Measurements from ENCODE around the gene ATP1B1. TPM values are rescaled to one million over a fixed set of nuclear protein-coding genes. Genes with fewer than 3 reads are reported as not detected.

The ATP1B1 gene
- total RNA-seq, 1 donor: 37.1 TPM

DNA sequence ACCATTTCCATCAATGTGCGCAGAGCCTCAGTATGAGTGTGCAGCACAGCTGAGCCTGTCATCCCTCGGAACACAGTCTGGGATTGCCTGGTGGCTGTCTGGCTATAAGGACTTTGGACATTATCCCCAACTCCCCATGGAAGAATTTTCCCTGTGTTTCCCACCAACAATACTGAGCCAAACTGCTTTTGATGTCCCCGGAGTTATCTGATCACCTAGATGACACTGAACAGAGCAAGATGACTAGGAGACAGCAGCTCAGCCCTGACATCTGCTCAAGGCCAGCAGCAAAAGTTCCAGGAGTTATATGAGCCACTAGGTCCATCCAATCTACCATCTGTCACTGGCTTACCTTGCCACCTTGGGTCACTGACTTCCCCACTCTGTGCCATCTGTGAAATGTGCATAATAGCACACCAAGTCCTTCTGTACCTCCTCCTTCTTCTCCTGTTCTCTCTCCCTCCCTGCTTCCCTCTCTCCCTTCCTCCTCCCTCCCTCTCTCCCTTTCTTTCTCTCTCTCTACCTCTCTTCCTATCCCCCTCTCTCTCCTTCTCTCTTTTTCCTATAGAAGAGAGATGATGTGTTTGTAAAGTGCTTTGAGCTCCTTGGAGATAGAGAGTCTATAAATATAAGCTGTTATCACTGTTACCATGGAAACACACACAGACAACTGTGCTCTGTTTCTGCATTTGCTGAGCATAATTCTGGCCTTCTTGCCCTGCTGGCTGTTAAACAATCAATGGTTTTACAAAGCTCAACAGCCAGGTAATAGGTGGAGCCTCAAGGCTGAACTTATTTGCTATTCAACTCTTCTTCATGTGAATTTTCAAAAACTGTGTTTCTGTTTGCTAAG is 19.7 kb upstream of the ATP1B1 start:
- H3K4me3 ChIP-seq (ENCODE audit: low read depth, low read length): no peak overlapping the region
- TF ChIP-seq, protein P1, sequence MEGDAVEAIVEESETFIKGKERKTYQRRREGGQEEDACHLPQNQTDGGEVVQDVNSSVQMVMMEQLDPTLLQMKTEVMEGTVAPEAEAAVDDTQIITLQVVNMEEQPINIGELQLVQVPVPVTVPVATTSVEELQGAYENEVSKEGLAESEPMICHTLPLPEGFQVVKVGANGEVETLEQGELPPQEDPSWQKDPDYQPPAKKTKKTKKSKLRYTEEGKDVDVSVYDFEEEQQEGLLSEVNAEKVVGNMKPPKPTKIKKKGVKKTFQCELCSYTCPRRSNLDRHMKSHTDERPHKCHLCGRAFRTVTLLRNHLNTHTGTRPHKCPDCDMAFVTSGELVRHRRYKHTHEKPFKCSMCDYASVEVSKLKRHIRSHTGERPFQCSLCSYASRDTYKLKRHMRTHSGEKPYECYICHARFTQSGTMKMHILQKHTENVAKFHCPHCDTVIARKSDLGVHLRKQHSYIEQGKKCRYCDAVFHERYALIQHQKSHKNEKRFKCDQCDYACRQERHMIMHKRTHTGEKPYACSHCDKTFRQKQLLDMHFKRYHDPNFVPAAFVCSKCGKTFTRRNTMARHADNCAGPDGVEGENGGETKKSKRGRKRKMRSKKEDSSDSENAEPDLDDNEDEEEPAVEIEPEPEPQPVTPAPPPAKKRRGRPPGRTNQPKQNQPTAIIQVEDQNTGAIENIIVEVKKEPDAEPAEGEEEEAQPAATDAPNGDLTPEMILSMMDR (IDR thresholded peaks at IDR 0.05; ENCODE audit: insufficient read depth, low read depth, low read length): no peak
- peak; percentile 38 for DNase-seq (ENCODE audit: low read depth)

DNA sequence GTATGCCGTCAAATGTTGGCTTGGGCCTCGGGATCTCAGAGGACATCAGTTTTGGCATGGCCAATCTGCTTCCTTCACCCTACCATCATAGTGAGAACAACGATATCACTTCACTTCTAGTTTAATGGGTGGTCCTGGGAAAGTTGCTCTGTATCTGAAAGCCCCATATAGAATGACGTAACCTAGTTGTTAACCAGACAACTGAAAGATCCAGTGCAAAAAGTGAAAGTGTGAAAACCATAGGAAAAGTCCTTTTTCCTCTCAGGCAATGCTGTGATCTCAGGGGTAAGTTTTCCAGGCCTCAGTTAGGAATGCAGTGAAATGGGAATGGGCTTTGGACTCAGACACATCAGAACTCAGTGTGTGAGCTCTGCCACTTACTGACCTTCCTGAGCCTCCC is 18.6 kb upstream of the ATP1B1 start:
- no peak overlapping the region for H3K4me3 ChIP-seq (ENCODE audit: low read depth, low read length)
- TF ChIP-seq, protein P1 (IDR thresholded peaks at IDR 0.05; ENCODE audit: insufficient read depth, low read depth, low read length): no peak
- no peak for DNase-seq (ENCODE audit: low read depth)

GRCh38 chr1:169089776-169090175 is 16.7 kb upstream of the ATP1B1 start:
- no peak overlapping the region for H3K4me3 ChIP-seq (ENCODE audit: low read depth, low read length)
- TF ChIP-seq, protein P1 (IDR thresholded peaks at IDR 0.05; ENCODE audit: insufficient read depth, low read depth, low read length): no peak
- no peak for DNase-seq (ENCODE audit: low read depth)

DNA sequence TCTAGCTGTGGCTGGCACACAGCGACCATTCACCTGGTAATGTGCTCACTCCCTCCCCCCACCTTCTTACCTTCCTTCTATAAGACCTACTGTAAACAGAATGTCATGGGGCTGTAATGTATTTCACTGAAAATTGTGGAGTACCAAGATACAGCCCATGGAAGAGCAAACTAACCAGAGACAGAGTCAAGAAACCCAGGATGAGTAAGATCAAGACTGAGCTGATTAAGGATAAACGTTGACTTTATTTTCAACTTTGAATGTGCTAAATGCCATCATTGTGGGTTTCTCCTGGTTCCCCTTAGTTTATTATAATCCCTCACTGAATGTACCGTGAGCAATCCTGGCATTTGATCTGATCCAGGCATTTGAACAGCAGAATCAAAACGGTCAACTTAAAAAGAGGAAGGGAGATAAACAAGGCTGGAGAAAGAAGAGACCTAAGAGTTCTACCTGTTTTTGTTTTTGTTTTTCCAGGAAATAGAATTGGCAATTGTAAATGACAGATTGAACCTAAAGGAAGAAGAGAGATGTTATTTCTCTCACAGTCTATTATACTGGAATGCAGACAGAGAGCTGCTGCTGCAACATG is 16.1 kb upstream of the ATP1B1 start:
- TF ChIP-seq, protein P1 (IDR thresholded peaks at IDR 0.05; ENCODE audit: insufficient read depth, low read depth, low read length): no peak
- no peak overlapping the region for H3K4me3 ChIP-seq (ENCODE audit: low read depth, low read length)
- DNase-seq (ENCODE audit: low read depth): no peak

GRCh38 chr1:169090900-169091311 is 15.6 kb upstream of the ATP1B1 start:
- TF ChIP-seq, protein P1 (IDR thresholded peaks at IDR 0.05; ENCODE audit: insufficient read depth, low read depth, low read length): no peak
- no peak overlapping the region for H3K4me3 ChIP-seq (ENCODE audit: low read depth, low read length)
- no peak for DNase-seq (ENCODE audit: low read depth)

- no peak overlapping the region for H3K4me3 ChIP-seq (ENCODE audit: low read depth, low read length)
- TF ChIP-seq, protein P1 (IDR thresholded peaks at IDR 0.05; ENCODE audit: insufficient read depth, low read depth, low read length): no peak
- DNase-seq (ENCODE audit: low read depth): no peak
Measured at GRCh38 chr1:169091480-169091941, 15.0 kb upstream of the ATP1B1 start.

All from fibroblast of villous mesenchyme (primary cell).